Thyroid gland (tissue), 4 donors: Measurements from ENCODE around the gene ARIH2.

Experiments used
- CTCF ChIP-seq, 6 experiments: fragments of 200-600 bp in 3 of 6; fragments of 450-650 bp in 3 of 6; sonication (generic) in 3 of 6; IDR thresholded peaks; one replicate each; pipeline ENCODE4 v1.5.1; 2016 to 2019; ENCODE audit warnings: antibody characterized with exemption in 6 of 6, mild to moderate bottlenecking in 2 of 6, inconsistent platforms in 1 of 6, moderate library complexity in 1 of 6
- POLR2A ChIP-seq, 2 donors: fragments of 450-650 bp; IDR thresholded peaks; one replicate each; pipeline ENCODE4 v1.6.1; 2017; ENCODE audit warnings: antibody characterized with exemption in 2 of 2, mild to moderate bottlenecking in 2 of 2, moderate library complexity in 1 of 2

GRCh38 chr3:48919215-48920138 is 835 bp downstream of the ARIH2 start:
- TF ChIP-seq CTCF (IDR thresholded peaks at IDR 0.05) (no peak), POLR2A (IDR thresholded peaks at IDR 0.05) (no peak)
